Endothelial cell of umbilical vein (primary cell): Measurements from ENCODE around the gene TTC34. TPM values are rescaled to one million over a fixed set of nuclear protein-coding genes. Genes with fewer than 3 reads are reported as not detected.

Source experiments
- BruUV-seq: library from RNA; stranded (reverse); fragments of 400-500 nt; replicated peaks from 2 replicates; lab custom pipeline; 2021; lab: Mats Ljungman, UMichigan
- CTCF ChIA-PET: fragments of 300-600, 350-600 bp; sonication (Branson Sonifier 250); formaldehyde crosslinking; loops from one replicate; lab custom pipeline; 2021; ENCODE audit warnings: antibody characterized with exemption, inconsistent platforms; lab: Charles Lee
- POLR2A ChIA-PET: fragments of 300-600, 350-600 bp; sonication (Branson Sonifier 250); formaldehyde crosslinking; loops from one replicate; lab custom pipeline; 2021; ENCODE audit warnings: antibody characterized with exemption, inconsistent platforms; lab: Charles Lee
- DNase-seq: peaks from one replicate; pipeline ENCODE4 v3.0.0-alpha.2; 2011; ENCODE audit warnings: low read depth, low spot score
- FAIRE-seq: peaks from 2 replicates; lab custom pipeline; 2011; peaks lifted over from hg19 to GRCh38; lab: Jason Lieb, UNC
- H2AFZ ChIP-seq: 2 replicates; pipeline ENCODE4 v1.6.0; 2012; ENCODE audit warnings: low read depth, low read length, control low read depth, inconsistent platforms
- H3K27ac ChIP-seq: 2 replicates; pipeline ENCODE4 v1.5.1; 2011; ENCODE audit warnings: low read depth, mild to moderate bottlenecking, control low read depth, low read length, moderate library complexity; ENCODE audit not compliant: insufficient read depth
- H3K27me3 ChIP-seq, 2 experiments: 2 replicates each; pipeline versions ENCODE4 v1.6.0 to v1.6.1; 2011; ENCODE audit warnings: low read length in 2 of 2, mixed read lengths in 1 of 2; ENCODE audit not compliant: control insufficient read depth in 2 of 2, insufficient read depth in 2 of 2
- H3K36me3 ChIP-seq, 2 experiments: 2 replicates in 1 of 2; 3 replicates in 1 of 2; pipeline ENCODE4 v1.5.1; 2011; ENCODE audit warnings: low read length in 2 of 2, mild to moderate bottlenecking in 1 of 2, moderate library complexity in 1 of 2; ENCODE audit not compliant: control insufficient read depth in 2 of 2, insufficient read depth in 2 of 2; ENCODE audit errors: extremely low read depth in 1 of 2
- H3K4me1 ChIP-seq: 3 replicates; pipeline ENCODE4 v1.5.1; 2011; ENCODE audit warnings: mild to moderate bottlenecking, low read length; ENCODE audit not compliant: control insufficient read depth, insufficient read depth; ENCODE audit errors: extremely low read depth
- H3K4me2 ChIP-seq: 2 replicates; pipeline ENCODE4 v1.6.1; 2011; ENCODE audit warnings: low read length, control low read depth, mixed read lengths; ENCODE audit not compliant: insufficient read depth
- H3K4me3 ChIP-seq, 3 experiments: fragments of 200-600 bp in 1 of 3; sonication (generic), shearing (Covaris generic) in 1 of 3; replicated peaks in 1 of 3; 2 replicates each; pipeline ENCODE4 v1.5.1; 2011 to 2016; ENCODE audit warnings: control low read depth in 3 of 3, low read length in 3 of 3, mild to moderate bottlenecking in 2 of 3, inconsistent platforms in 1 of 3, low read depth in 1 of 3, moderate library complexity in 1 of 3; ENCODE audit not compliant: insufficient read depth in 1 of 3
- H3K79me2 ChIP-seq: 2 replicates; pipeline ENCODE4 v1.6.0; 2012; ENCODE audit warnings: low read length, inconsistent platforms; ENCODE audit not compliant: control insufficient read depth, insufficient read depth
- H3K9ac ChIP-seq: replicated peaks from 2 replicates; pipeline ENCODE3; 2011; ENCODE audit warnings: low read length, control low read depth; ENCODE audit not compliant: insufficient read depth; ENCODE audit errors: extremely low read depth
- H3K9me1 ChIP-seq: replicated peaks from 3 replicates; pipeline ENCODE4 v1.6.0; 2011; ENCODE audit warnings: mild to moderate bottlenecking, low read length; ENCODE audit not compliant: control insufficient read depth, insufficient read depth; ENCODE audit errors: extremely low read depth
- H3K9me3 ChIP-seq: replicated peaks from 2 replicates; pipeline ENCODE4 v1.5.1; 2012; ENCODE audit warnings: low read length, inconsistent platforms; ENCODE audit not compliant: control insufficient read depth, insufficient read depth
- H4K20me1 ChIP-seq: replicated peaks from 2 replicates; pipeline ENCODE3; 2011; ENCODE audit warnings: mild to moderate bottlenecking, low read length; ENCODE audit not compliant: control insufficient read depth, insufficient read depth; ENCODE audit errors: extremely low read depth
- JUN ChIP-seq: IDR thresholded peaks from 2 replicates; pipeline ENCODE4 v1.6.1; 2011; ENCODE audit warnings: borderline replicate concordance, low read depth; ENCODE audit not compliant: insufficient read length, insufficient read depth
- MYC ChIP-seq: IDR thresholded peaks from one replicate; pipeline ENCODE4 v1.6.1; 2011; ENCODE audit warnings: mild to moderate bottlenecking, low read depth, low read length
- dilution Hi-C: fragments of 300-500 bp; cut with MboI; formaldehyde crosslinking; loops from one replicate; pipeline ENCODE4 v1.15.0; 2019; ENCODE audit warnings: low sequenced_read_pairs; ENCODE audit not compliant: extremely low pct_ligation_motif_present
- intact Hi-C: fragments of 100-400 bp; cut with micrococcal nuclease; formaldehyde crosslinking; loops from one replicate; pipeline ENCODE4 v1.10.0; 2022
- polyA plus RNA-seq, 4 experiments: library from polyadenylated mRNA; depleted of rRNA in 3 of 4; stranded (reverse) in 3 of 4; unstranded in 1 of 4; fragments of >200 nt; gene quantifications; 2 replicates each; pipeline versions ENCODE4 v1.2.1 to v1.2.3, GENCODE V29; 2011 to 2012; ENCODE audit warnings: missing spikeins in 1 of 4
- total RNA-seq: library from RNA; stranded (reverse); gene quantifications from 2 replicates; pipeline ENCODE4 v1.2.3, GENCODE V29; 2021
- TF ChIP-seq, protein P1 (sequence below), 2 donors: IDR thresholded peaks; 1 replicate in 1 of 2; 2 replicates in 1 of 2; pipeline ENCODE4 v1.5.1; 2011; ENCODE audit warnings: low read length in 2 of 2, mild to moderate bottlenecking in 2 of 2, moderate library complexity in 2 of 2, control low read depth in 1 of 2, inconsistent platforms in 1 of 2, low read depth in 1 of 2; ENCODE audit not compliant: insufficient read depth in 1 of 2; ENCODE audit errors: extremely low read depth in 1 of 2

TTC34 gene
- total and polyA plus RNA-seq, 2 donors (not counting 3 experiments of a cell fraction or from before 2014, with no cell fraction given), result 0.08 to 0.77 TPM

DNA sequence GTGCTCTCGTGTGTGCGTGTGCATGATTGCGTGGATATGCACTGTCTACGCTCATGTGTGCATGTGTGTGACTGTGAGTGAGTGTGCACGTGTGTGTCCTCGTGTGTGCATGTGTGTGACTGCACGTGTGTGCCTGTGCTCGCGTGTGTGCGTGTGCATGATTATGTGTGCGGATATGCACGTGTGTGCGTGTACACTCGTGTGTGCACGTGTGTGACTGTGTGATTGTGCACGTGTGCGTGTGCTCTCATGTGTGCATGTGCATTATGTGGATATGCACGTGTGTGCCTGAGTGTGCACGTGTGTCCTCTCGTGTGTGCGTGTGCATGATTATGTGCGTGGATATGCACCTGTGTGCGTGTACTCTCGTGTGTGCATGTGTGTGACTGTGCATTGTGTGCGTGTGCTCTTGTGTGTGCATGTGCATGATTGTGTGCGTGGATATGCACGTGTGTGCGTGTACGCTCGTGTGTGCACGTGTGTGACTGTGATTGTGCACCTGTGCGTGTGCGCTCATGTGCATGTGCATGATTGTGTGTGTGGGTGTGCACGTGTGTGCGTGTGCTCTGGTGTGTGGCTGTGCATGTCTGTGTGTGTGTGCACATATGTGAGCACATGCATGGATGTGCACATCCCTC lies 170.9 kb downstream of the TTC34 start:
- H3K4me1 ChIP-seq, result no peaks in the 10 kb centered on the region
- dilution Hi-C loops (no loop called here), intact Hi-C loops (no loop called here)
- no peak overlapping the region for H3K9ac ChIP-seq
- POLR2A ChIA-PET, result no interaction called here
- CTCF ChIA-PET, result no interaction called here
- no peak overlapping the region for H3K4me3 ChIP-seq
- H3K27me3 ChIP-seq, result peaks cover 8 to 12% of the 10 kb centered on the region in 2 experiments
- no peaks in the 10 kb centered on the region for H3K9me1 ChIP-seq
- no peak overlapping the region for H2AFZ ChIP-seq
- H3K36me3 ChIP-seq, result no peaks in the 10 kb centered on the region
- BruUV-seq, result no TSS peak
- no peak overlapping the region for H3K4me2 ChIP-seq
- no peaks in the 10 kb centered on the region for H3K9me3 ChIP-seq
- FAIRE-seq (no peak), DNase-seq (no peak)
- no peaks in the 10 kb centered on the region for H4K20me1 ChIP-seq
- no peaks in the 10 kb centered on the region for H3K79me2 ChIP-seq
- TF ChIP-seq, protein P1, sequence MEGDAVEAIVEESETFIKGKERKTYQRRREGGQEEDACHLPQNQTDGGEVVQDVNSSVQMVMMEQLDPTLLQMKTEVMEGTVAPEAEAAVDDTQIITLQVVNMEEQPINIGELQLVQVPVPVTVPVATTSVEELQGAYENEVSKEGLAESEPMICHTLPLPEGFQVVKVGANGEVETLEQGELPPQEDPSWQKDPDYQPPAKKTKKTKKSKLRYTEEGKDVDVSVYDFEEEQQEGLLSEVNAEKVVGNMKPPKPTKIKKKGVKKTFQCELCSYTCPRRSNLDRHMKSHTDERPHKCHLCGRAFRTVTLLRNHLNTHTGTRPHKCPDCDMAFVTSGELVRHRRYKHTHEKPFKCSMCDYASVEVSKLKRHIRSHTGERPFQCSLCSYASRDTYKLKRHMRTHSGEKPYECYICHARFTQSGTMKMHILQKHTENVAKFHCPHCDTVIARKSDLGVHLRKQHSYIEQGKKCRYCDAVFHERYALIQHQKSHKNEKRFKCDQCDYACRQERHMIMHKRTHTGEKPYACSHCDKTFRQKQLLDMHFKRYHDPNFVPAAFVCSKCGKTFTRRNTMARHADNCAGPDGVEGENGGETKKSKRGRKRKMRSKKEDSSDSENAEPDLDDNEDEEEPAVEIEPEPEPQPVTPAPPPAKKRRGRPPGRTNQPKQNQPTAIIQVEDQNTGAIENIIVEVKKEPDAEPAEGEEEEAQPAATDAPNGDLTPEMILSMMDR (IDR thresholded peaks at IDR 0.05; ENCODE audit: extremely low read depth in 1 of 2, insufficient read depth in 1 of 2, low read depth in 1 of 2, low read length in 2 of 2), result no peak
- TF ChIP-seq MYC (no peak), JUN (no peak)
- H3K27ac ChIP-seq, result no peak overlapping the region
